IPS DF 19.7 (cell line): ENCODE measurements around the gene STK32B.
"Not testable (repeated sequence)": the region's sequence is repeated elsewhere in the genome, so short reads cannot be mapped to it uniquely, and the experiment has no call there.

Experiments
- DNase-seq: peaks from one replicate; pipeline ENCODE4 v3.0.0-alpha.2; 2013; ENCODE audit warnings: low read depth, low spot score

STK32B gene

GRCh38 chr4:5443976-5444802 is 392.9 kb downstream of the STK32B start:
- not testable (repeated sequence) for DNase-seq

GRCh38 chr4:5444918-5445517 is 393.7 kb downstream of the STK32B start:
- DNase-seq, result no peak

- DNase-seq, result no peak
Measured at GRCh38 chr4:5446595-5447226, 395.4 kb downstream of the STK32B start.

GRCh38 chr4:5447755-5448154 is 396.5 kb downstream of the STK32B start:
- DNase-seq, result no peak

- no peak for DNase-seq
Measured at GRCh38 chr4:5448221-5448620, 396.9 kb downstream of the STK32B start.

GRCh38 chr4:5451243-5451642 is 400.0 kb downstream of the STK32B start:
- DNase-seq, result no peak

- no peak for DNase-seq
Measured at GRCh38 chr4:5452156-5452555, 400.9 kb downstream of the STK32B start.

- no peak for DNase-seq
Measured at GRCh38 chr4:5455003-5455585, 403.8 kb downstream of the STK32B start.

- no peak for DNase-seq
Measured at GRCh38 chr4:5456296-5456845, 405.1 kb downstream of the STK32B start.

- DNase-seq, result no peak
Measured at GRCh38 chr4:5458676-5459075, 407.4 kb downstream of the STK32B start.

GRCh38 chr4:5459236-5459635 is 408.0 kb downstream of the STK32B start:
- DNase-seq, result no peak

- no peak for DNase-seq
Measured at GRCh38 chr4:5460106-5460801, 409.0 kb downstream of the STK32B start.

- DNase-seq, result no peak
Measured at GRCh38 chr4:5461477-5461876, 410.2 kb downstream of the STK32B start.

- DNase-seq, result no peak
Measured at GRCh38 chr4:5462254-5462835, 411.1 kb downstream of the STK32B start.

- DNase-seq, result no peak
Measured at GRCh38 chr4:5462896-5463295, 411.6 kb downstream of the STK32B start.

GRCh38 chr4:5463361-5463760 is 412.1 kb downstream of the STK32B start:
- DNase-seq, result no peak

GRCh38 chr4:5463936-5464650 is 412.8 kb downstream of the STK32B start:
- no peak for DNase-seq

GRCh38 chr4:5465529-5465928 is 414.2 kb downstream of the STK32B start:
- no peak for DNase-seq

- no peak for DNase-seq
Measured at GRCh38 chr4:5465956-5466355, 414.7 kb downstream of the STK32B start.

GRCh38 chr4:5467111-5467510 is 415.8 kb downstream of the STK32B start:
- no peak for DNase-seq
